SKM-1 treated with dmso at 0.1 percent for 144 hours (cell line): ENCODE data around the gene MMP15.

Experiments used
- DNase-seq: peaks from one replicate; lab custom pipeline; 2025; ENCODE audit not compliant: unreplicated experiment; lab: John Stamatoyannopoulos, UW

The MMP15 gene

DNA sequence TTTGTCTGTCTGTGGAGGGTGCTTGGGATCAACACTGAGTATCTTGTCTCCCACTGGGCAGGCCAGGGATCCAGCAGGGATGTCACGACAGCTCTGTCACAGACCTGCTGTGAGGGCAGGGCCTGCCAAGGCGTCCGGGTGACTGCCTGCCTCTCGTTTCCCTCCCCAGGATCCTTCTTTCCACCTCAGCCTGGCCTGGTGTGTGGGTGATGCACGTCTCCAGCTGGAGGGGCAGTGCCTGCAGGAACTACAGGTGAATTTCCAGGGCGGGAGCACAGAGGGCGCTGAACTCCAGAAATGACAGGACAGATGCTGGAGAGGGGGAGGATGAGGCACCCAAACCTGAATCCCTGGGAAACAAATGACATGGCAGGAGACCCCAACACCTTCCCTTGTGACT, 6.8 kb upstream of the MMP15 start:
- no peak for DNase-seq

GRCh38 chr16:58019866-58020538, 5.6 kb upstream of the MMP15 start:
- no peak for DNase-seq

DNA sequence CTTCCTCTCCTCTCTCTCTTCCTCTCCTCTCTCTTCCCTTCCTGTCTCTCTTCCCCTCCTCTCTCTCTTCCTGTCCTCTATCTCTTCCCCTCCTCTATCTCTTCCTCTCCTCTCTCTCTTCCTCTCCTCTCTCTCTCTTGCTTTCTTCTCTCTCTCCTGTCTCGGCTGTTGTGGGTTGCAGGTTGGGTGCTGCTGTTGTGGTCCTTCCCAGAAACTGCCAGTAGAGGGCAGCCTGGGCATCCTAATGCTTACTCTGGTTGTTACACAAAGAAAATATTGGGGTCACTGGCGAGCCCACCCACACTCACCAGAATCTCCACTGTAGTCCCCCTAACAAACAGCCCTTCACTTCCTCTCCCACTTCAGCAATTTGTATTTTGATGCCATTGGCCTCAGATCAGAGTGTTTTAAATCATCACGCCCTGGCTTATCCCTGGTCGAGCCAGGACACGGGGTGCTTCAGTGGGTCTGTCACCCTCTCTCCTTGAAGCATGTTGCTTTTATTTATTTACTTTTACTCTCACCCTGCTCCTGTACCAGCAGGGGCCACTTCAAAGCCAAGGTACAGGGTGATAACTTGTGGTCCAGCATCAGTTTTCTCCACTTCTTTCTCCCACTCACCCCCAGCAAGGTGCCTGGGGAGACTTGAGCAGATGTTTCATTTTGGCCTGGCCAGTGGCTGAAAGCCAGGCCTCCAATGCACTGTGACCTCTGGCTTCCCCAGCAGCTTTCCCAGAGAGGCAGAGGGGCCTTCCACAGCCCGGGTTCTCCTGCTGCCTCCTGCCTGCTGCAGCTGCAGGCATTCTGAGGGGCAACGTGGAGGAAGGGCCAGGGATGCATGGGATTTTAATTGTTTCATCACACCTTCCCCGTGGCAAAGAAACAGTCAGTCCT, 4.7 kb upstream of the MMP15 start:
- peak; percentile 32 for DNase-seq

DNA sequence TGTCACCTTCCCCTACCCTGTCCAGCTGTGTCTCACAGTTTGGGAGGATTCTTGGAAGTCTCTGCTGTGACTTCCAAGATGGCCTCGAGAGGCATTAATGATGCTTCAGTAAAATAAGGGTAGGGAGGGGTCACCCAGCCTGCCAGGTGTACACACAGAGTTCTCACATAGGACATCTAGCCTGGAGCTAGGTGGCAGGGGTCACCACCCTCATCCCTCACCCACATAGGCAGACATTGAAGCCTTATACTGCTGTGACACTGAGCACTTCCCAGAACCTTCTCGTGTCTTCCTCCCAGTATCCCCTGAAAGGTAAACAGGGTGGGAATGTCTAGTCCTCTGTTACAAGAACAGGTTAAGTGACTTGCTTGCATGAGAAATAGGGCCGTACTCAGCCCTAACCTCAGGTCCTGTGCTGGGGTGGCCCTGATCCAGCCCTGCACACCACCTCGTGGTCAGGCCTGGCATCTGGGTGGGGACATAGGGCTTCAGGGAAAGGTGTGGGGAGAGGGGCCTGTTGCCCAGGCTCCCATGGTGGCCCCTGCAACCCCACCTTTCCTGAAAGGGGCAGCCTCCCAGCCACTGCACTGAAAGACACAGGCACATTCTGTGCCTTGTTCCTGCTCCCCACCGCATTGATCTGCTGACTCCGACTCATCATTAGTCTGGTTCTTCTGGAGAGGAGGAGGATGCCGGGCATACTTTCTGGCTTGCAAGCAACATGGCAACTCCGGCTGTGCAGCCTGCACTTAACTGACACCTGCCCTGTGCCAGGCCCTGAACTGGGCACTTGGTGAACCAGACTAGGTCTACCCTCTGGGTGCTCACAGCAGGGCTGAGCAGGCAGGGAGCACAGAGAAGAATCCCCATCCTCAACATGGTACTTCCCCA, 3.6 kb upstream of the MMP15 start:
- no peak for DNase-seq

GRCh38 chr16:58022601-58023371, 2.8 kb upstream of the MMP15 start:
- DNase-seq = no peak

DNA sequence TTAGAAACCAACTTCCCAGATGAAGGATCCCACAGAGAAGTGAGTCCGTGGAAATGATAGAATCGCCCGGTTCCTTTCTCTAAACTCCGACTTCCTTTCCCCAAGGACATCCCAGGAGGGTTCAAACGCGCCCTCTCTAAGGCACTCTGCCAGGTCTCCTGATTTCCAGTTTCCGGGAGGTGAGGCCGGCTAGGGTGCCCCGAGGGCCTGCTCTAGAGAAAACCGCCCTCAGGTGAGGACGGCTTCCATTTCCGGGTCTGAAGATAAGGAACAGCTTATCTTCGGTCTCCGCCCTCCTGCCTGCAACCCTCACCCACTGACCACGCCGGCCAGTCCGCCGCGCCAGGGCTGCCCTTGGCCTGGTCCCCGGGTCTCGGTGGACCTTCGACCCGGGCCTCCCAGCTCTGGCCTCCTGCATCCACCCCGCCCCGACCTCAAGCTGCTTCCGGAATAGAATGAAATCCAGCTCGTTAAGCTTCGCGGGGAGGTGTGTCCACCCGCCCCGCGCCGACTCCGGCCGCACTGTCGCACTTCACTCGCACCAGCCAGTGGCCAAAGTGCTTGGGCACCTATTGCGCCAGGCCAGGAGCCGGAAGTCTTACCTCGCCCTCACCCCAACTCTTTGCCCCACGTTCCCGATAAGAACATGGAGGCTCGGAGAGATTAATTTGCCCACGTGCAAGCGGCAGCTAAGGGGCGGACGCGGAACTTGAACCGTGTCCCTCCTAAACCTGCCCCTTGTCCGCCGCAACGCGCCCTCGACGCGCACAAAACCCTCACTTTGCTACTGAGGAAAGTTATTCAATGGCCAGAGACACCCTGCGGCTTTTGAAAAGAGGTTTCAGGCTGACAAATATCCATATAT, 836 bp upstream of the MMP15 start:
- no peak for DNase-seq

- DNase-seq = no peak
These were observed 668 bp downstream of the MMP15 start for GRCh38 chr16:58026139-58026704.

DNA sequence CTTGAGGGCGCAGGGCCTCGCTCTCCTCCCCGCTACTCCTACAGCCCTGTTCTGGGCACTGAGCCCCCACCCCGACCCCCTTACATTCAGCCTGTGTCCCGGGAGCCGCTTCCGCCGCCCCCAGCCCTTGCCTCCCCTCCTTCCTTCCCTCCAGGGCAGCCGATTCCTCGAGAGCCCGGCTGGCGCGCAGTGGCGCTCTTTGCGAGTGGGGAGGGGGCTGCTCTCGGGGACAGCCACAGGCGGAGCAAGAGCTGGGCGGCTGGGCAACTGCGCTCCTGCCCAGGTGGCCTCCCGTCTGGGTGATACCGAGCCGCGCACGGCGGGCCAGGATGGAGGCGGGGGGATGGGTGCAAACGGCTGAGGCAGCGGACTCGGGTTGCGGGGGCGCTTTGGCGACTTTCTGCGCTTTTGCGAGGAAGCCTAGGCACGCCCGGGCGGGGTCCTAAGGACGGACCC, 1.2 kb downstream of the MMP15 start:
- no peak for DNase-seq

- DNase-seq = no peak
These were observed 1.8 kb downstream of the MMP15 start for GRCh38 chr16:58027161-58027915.

DNA sequence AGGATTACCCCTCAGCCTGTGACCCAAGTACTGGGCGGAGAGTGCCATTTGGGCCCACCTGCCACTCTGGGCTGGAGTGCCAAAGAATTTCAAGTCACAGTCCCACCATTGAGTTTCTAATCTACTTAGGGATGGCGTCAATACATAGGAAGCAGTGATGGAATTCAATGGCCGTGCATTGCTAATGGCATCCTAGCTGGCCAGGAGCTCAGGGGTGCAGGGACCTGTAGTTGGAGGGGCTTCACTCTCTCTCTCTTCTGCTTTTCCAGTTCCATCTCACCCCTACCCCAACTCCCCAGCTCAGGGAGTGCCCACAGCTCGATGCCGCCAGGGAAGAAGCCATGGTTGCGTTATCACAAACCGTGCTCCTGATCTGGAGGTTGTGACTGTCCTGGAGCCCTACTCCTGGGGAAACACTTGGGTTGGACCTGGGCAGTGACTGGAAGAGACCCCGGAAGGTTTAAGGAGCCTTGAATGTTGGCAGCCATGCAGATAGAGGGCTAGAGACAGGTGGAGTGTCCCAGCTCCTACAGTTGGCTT, 2.4 kb downstream of the MMP15 start:
- no peak for DNase-seq

DNA sequence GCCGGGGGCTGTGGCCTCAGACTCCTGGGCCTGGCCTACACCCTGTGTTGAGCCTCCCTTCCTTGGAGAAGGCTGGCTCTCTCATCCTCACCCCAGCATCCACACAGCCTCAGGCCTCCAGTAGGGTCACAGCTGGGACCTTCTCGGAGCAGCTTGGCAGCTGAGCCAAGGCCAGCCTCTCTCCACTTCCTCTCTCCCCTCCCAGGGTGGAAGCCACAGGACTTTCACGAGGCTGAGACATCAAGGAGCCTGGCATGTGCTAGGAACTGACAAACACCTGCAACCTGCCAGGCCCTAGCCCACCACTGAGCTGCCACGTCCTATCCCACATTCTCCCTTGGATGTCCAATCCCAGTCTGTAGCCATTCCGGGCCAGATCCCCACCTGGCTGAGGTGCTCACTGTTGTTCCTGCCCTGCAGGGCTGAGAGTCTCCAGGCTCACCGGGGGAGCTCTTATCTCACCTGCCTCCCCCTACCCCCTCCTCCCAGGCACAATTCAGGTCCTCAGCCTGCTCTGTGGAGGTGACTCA, 3.1 kb downstream of the MMP15 start:
- DNase-seq = no peak

DNA sequence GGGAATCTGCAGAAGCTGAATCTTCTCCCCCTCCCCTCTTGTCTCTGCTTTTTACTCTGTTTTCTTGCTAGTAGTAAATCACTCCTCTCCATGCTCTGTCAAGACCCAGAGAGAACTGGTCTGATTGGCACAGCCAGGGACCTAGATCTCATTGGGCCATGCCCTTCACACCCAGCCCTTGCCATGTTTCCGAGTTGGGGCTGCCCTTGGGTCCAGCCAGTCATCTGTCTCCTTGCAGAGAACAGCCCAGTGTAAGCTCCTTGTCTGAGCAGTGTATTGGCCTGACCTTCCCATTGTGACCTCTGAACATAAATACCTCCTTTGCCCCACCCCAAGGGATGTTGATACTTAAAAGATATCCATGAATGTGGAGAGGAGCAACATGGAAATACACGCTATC, 3.9 kb downstream of the MMP15 start:
- DNase-seq = no peak

DNA sequence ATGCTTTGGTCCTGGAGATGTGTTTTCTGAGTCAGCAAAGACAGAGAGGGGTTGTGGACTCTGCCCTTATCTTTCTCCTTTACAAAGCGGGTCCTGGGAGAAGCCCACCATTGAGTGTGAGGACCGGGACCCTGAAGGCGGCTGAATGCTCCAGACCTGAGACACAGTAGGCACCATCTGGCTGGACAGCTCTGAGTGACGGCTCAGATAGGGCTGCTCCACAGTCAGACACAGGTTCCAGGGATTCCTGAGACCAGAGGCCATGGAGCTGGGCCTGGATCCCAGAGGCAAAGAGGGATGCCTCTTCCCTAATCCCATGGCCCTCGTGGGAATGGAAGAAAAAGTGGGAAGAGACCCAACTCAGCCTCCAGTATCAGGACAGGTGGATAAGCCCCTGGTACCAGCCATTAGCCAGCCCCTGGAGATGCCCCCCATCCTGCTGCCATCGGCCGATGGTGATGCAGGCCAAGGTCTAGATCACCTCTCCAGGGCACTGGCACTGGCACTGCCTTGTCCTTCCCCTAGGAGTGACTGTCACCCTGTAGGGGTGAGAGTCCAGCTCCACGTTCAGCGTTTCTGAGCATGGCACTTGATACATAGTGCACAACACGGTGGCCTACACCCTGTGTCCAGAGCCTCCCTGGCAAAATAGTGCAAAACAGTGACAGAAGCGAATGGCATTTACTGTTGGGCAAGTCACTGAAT, 4.7 kb downstream of the MMP15 start:
- no peak for DNase-seq

GRCh38 chr16:58031016-58031800, 5.7 kb downstream of the MMP15 start:
- peak; percentile 20 for DNase-seq

GRCh38 chr16:58032710-58033293, 7.2 kb downstream of the MMP15 start:
- DNase-seq = no peak

DNA sequence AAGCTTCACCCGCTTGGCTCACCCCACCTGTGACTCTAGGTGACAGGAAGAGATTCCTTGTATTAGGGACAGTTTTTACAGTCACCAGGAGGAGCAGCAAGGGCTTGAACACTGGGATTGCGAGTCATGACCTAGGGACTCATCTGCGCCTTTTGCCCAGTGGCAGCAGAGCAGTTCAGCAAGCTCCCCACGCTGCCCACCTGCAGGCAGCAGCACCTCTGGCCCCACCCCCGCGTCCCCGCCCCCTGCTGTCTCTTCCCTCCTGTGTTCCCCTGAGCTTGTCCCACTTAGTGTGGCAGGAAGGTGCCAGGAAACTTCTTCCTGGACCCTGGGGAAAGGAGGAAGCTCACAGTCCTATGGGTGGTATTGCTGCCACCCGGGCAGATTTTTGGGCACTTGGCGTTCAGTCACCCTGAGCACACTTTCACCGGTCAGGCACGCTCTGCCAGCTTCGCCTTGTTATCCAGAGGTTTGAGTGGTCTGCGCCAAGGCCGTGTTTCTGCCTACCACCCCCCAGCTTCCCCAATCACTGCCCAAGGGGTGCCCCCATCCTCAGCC, 8.7 kb downstream of the MMP15 start:
- no peak for DNase-seq
